Activated CD8-positive, alpha-beta memory T cell treated with anti-CD3 and anti-CD28 coated beads, Interleukin-2, amount 50 U/mL, for 1 hour (primary cell): ENCODE measurements around the gene FBXO10.
"Not testable (repeated sequence)": the region's sequence is repeated elsewhere in the genome, so short reads cannot be mapped to it uniquely, and the experiment has no call there.

Source experiments
- DNase-seq: peaks from one replicate; pipeline ENCODE4 v3.0.0-alpha.2; 2020; ENCODE audit errors: extremely low read depth

Gene FBXO10

DNA sequence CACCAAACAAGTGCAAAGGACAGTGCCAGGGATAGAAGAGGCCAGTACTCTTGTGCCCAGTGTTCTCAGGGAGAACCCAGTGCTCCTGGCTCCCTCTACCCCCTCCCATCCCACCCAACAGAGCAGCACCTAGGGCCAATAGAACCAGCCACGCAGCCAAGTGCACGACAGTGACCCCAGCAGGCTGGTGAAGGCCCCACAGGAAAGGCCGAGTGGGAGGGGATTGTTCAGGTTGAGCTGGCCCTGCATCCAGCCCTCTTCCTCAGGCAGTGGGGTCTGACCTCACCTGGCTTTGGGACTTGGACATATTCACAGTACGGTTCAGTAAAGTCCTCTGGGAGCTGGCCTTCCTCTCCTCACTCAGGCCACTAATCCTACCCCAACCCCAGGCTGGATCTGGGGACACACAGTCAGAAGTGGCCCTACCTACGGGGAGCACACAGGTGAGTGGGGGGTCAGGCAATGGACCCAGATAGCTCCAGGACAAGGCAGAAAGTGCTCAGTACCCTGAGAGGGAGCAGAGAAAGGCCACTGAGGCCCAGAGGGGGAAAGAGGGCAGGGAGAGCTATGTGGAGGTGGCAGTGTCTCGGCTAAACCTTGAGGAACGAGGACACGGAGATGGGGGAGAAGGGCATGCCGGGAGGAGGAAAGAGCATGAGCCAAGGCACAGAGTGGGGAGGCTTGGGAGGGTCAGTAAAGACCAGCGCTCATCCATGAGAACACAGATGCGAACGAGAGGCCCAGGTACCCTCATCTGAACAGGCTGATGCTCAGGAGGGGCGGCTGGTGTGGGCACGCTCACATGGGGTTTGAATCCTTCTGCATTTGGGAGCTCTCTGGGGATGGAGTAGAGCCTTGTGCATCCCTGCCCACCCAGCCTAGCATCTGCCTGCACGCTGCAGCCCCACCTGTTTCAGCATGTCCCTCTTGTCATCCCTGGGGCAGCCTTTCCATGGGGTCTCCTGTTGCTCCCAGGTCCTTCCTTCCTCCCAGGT, 64.9 kb downstream of the FBXO10 start:
- no peak for DNase-seq

DNA sequence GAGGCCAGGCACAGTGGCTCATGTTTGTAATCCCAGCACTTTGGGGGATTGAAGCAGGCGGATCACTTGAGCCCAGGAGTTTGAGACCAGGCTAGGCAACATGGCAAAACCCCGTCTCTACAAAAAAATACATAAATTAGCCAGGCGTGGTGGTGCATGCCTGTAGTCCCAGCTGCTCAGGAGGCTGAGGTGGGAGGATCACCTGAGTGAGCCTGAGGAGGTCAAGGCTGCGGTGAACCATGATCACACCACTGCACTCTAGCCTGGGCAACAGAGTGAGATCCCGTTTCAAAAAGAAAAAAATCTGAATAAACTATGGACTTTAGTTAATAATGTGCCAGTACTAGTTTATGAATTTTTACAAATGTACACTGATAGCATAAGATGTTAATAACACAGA, 66.1 kb downstream of the FBXO10 start:
- DNase-seq: not testable (repeated sequence)

DNA sequence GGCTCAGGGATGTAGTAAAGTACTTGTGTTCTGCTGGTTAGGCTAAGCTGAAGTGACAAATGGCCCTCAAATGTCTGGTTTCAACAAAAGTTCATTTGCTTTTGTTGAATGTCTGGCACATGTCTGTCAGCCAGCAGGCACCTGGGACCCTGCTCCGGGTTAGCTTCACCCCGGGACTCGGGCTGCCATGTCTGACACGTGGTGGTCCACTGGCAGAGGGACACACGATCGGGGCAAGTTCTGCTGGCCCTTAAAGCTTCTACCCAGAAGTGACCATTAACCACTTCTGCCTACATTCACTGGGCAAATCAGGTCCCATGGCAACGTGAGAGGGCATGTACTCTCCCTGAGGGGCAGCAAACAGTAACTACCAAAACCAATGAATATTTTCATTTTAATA, 66.6 kb downstream of the FBXO10 start:
- no peak for DNase-seq

DNA sequence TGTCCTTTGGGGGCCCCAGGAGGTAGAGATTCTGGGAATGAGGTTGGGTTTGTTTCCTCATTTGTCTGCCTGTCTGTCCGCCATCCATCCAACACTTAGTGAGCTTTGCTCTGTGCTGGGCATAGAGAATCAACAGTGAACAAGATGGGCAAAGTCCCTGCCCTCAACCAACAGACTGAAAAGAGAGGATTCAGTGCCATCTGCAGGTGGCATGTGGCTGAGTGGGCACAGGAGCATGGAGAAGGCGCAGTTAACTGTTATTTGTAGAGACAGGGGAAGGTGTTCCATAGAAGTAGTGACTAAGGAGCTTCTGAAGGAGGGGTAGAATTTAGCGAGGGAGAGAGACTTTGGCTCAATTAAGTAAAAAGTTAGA, 67.4 kb downstream of the FBXO10 start:
- no peak for DNase-seq

GRCh38 chr9:37508135-37508833, 67.9 kb downstream of the FBXO10 start:
- DNase-seq: no peak

GRCh38 chr9:37507566-37508134, 68.5 kb downstream of the FBXO10 start:
- DNase-seq: no peak

DNA sequence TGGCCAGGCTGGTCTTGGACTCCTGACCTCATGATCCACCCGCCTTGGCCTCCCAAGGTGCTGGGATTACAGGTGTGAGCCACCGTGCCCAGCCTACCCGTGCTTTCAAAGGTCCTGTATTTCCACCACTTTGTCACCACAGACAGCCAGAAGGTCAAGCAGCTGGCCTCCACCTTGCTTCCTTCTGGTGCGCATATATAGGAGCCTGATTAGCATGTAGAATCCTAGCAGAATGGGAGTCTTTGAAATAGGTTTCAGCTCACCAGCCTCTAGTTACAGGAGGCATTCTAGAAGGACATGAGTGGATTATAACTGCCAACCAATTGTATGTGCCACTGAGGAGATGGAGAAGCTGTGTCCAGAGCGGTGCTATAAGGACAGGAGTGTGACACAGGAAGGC, 71.6 kb downstream of the FBXO10 start:
- no peak for DNase-seq

DNA sequence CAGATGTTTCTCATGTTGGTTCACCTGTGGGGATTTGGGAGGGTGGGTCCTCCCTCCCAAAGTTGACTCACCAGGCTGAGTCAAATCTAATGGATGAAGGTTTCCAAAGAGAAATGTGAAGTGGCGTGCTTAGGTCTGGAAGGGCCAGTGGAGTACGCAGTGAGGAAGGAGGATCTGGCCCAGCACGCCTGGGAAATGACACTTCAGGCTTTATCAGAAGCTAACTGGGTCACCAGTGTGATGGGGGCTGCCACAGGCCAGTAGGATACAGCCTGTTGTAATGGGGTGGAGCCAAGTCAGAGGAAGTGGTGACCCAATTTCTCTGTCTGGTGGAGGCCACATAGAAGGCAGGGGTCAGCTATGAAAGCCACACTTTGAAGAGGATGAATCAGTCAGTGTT, 72.4 kb downstream of the FBXO10 start:
- DNase-seq: no peak

DNA sequence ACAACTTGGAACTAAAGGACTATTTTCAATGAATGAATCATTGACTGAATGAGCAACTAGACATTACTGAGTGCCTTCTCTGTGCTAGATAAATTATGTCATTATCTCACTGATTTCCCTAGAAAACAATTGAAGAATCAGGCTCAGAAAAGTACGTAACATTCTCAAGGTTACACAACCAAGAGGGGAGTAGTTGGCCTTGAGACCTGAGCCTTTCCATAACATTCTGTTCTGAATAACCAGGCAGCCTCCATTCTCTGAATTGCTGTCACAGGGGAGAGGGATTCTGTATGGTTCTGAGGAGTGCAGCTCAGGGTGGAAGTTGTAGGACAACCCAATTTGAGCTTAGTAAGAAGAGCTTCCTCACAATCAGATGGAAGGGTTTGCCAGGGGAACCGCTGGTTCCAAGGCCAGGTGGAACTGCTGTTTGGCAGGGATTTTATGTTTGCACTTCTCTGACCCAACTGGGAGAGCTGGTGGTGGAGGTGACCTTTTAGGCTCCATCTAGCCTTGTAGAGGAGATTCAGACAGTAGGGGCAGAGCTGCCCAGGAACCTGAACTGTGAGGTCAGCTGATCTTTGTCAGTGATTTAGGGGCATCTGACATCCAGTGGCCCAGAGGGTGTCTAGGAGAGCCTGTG, 74.1 kb downstream of the FBXO10 start:
- DNase-seq: no peak

GRCh38 chr9:37499297-37499696, 76.9 kb downstream of the FBXO10 start:
- DNase-seq: no peak

DNA sequence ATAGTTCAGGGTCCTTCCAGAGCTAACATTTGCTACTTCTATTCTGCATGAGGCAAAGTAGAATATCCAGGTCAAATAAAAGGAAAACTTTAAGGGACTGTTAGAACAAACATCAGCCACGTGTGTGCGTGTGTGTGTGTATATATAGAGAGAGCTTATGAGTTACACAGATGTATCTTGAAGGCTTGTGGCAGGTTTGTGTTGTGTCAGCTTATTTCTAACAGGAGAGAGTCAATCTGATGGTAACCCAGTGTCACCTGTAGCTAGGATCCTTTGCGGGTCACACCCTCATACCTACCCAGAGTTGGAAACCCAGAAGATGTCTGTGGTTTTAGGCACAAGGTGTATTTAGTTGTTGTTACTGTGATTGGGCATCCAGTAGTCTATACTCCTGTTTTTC, 77.7 kb downstream of the FBXO10 start:
- DNase-seq: no peak

GRCh38 chr9:37497320-37497719, 78.9 kb downstream of the FBXO10 start:
- no peak for DNase-seq

DNA sequence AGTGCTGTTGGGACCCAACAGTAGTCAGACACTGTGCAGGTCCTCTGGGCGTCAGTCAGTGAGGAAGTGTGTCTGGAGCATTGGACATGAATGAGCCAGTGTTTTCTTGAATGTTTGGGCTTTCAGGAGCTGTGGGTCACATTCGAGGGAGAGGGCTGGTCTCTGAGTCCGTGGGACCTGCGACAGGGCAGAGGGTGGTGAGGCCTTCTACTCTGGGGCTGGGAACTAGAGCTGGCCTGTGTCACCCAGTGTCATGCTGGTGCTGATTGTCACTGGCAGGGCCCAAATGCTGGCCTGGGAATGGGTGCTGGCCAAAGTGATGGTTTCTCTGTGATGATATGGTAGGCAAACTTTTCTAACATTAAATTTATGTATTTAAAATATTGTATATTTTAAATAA, 80.2 kb downstream of the FBXO10 start:
- no peak for DNase-seq

DNA sequence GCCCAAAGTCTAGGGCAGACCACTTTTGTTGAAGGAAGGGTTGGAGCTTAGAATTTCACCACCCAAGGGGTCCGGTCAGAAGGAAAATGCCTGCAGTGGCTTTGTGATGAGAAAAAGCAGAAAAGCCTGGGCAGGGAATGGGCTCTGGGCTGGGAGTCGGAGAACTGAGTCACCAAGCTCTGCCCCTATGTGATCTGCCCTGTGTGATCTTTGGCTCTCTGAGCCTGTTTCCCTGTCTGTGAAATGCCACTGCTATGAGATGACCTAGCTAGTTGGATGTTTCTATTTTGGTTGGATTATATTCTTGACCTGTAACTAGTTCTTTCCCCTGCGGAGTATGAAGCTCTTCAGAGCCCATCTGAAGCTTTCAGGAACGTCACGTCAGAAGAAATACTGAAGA, 80.6 kb downstream of the FBXO10 start:
- no peak for DNase-seq

- no peak for DNase-seq
Measured at GRCh38 chr9:37491939-37492338, 84.2 kb downstream of the FBXO10 start.

GRCh38 chr9:37486616-37487548, 89.3 kb downstream of the FBXO10 start:
- DNase-seq: no peak

DNA sequence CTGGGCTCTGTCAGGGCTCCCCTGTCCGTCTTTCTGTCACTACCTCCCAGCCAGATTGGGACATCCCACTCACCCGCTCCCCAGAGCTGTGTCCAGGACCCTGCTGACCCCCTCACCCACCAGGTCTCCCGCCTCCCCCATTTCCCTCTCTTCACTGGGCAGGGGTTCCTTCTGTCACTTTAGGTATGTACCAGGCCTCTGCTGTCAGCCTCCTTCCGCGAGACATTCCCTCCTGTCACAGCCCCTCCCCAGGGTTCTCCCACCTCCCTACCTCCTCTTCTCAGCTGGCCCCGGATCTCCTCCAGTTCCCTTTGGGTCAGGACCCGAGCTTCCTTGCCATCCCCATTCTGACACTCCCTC, 89.9 kb downstream of the FBXO10 start:
- no peak for DNase-seq

DNA sequence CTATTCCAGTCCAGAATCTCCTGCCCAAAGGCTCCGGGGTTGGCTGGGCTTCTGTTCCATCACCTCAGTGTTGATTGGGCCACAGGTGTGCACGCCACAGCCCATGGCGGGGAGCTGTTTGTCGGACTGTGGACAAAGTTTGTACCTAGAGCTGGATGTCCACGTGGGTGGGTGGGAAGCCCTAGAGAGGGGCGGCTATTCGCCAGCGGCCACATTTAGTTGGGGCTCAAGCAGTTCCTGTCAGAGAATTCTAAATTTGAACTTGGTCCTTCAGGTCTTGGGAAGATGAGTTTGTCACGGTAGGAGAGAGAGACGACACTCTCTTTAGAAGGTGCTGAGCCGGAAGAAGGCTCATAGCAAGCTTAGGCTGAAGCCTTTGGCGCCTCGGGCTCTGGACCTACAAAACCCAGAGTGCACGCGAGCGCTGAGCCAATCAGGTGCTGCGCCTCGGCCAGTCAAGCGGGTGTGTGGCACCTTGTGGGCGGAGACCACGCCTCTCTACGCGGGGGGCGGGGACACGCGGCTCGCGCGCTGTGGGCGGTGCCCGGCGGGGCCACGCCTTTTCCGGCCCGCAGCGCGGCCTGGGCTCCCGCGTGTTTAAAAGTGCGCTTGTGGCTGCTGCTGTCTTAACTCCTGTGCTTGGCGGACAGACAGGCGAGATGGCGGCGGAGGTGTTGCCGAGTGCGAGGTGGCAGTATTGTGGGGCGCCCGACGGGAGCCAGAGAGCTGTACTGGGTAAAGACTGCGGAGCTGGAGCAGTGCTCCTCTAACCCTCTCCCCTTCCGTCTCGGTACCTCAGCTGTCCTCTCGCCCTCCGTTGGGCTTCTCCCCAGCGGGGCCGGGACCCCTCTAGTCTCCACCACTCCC, 90.6 kb downstream of the FBXO10 start, which contains the start of gene POLR1E:
Gene POLR1E, plus strand, starts transcription at position 560 of the 867 bp plus-strand sequence. Its CDS starts 100 bp downstream, at position 660.
- DNase-seq: peak; percentile 89

GRCh38 chr9:37480759-37481158, 95.4 kb downstream of the FBXO10 start:
- DNase-seq: no peak

DNA sequence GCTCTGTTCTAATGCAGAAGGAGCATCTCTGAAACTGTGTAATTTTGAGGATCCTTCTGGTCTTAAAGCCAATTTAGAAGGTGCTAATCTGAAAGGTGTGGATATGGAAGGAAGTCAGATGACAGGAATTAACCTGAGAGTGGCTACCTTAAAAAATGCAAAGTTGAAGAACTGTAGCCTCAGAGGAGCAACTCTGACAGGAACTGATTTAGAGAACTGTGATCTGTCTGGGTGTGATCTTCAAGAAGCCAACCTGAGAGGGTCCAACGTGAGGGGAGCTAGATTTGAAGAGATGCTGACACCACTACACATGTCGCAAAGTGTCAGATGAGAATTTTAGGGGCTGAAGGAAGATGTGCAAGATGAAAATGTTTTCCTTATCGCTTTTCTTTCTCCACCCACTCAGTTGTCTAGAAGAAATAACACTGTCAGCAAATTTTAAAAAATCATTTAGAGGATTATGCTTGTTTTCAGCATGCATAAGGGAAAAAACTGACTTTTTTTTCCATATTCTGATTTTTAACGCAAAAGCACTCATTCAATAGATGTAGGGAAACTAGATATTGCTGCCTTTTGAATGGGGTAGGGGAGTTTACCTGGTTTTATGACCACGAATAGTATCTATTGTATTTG, 98.1 kb downstream of the FBXO10 start:
- DNase-seq: not testable (repeated sequence)
